ENCODE results near the gene BORCS5.

- TF ChIP-seq, protein P1, sequence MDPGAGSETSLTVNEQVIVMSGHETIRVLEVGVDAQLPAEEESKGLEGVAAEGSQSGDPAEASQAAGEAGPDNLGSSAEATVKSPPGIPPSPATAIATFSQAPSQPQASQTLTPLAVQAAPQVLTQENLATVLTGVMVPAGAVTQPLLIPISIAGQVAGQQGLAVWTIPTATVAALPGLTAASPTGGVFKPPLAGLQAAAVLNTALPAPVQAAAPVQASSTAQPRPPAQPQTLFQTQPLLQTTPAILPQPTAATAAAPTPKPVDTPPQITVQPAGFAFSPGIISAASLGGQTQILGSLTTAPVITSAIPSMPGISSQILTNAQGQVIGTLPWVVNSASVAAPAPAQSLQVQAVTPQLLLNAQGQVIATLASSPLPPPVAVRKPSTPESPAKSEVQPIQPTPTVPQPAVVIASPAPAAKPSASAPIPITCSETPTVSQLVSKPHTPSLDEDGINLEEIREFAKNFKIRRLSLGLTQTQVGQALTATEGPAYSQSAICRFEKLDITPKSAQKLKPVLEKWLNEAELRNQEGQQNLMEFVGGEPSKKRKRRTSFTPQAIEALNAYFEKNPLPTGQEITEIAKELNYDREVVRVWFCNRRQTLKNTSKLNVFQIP (CRISPR knock-in tag; IDR thresholded peaks at IDR 0.05; ENCODE audit: borderline replicate concordance, low read depth): no peak
- TF ChIP-seq ZNF565 (CRISPR knock-in tag; conservative IDR thresholded peaks at IDR 0.05; ENCODE audit: low read depth) (no peak), ZFP30 (CRISPR knock-in tag; IDR thresholded peaks at IDR 0.05) (no peak), ARNTL (CRISPR knock-in tag; IDR thresholded peaks at IDR 0.05; ENCODE audit: borderline replicate concordance, low read depth) (no peak), OSR1 (CRISPR knock-in tag; IDR thresholded peaks at IDR 0.05) (no peak), CREB5 (CRISPR knock-in tag; IDR thresholded peaks at IDR 0.05; ENCODE audit: low read depth) (no peak), ZFP3 (CRISPR knock-in tag; IDR thresholded peaks at IDR 0.05) (no peak), TOX (CRISPR knock-in tag; IDR thresholded peaks at IDR 0.05; ENCODE audit: borderline replicate concordance) (no peak), TSHZ2 (CRISPR knock-in tag; IDR thresholded peaks at IDR 0.05) (no peak), RARB (CRISPR knock-in tag; IDR thresholded peaks at IDR 0.05) (no peak)
- TF ChIP-seq, protein P2, sequence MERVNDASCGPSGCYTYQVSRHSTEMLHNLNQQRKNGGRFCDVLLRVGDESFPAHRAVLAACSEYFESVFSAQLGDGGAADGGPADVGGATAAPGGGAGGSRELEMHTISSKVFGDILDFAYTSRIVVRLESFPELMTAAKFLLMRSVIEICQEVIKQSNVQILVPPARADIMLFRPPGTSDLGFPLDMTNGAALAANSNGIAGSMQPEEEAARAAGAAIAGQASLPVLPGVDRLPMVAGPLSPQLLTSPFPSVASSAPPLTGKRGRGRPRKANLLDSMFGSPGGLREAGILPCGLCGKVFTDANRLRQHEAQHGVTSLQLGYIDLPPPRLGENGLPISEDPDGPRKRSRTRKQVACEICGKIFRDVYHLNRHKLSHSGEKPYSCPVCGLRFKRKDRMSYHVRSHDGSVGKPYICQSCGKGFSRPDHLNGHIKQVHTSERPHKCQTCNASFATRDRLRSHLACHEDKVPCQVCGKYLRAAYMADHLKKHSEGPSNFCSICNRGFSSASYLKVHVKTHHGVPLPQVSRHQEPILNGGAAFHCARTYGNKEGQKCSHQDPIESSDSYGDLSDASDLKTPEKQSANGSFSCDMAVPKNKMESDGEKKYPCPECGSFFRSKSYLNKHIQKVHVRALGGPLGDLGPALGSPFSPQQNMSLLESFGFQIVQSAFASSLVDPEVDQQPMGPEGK (CRISPR knock-in tag; IDR thresholded peaks at IDR 0.05; ENCODE audit: borderline replicate concordance): no peak
Observed at GRCh38 chr12:12376646-12377448, 20.0 kb downstream of the BORCS5 start.

Measured in SK-N-SH treated with all-trans-retinoic acid at 6 μM for 48 hours (cell line).